GM19455 (cell line): ENCODE measurements around the gene PKNOX2.

Experiments
- ATAC-seq: cut with Tn5 transposase; IDR thresholded peaks from one replicate; pipeline ENCODE4 v1.9.1; 2021; ENCODE audit not compliant: unreplicated experiment

The PKNOX2 gene

DNA sequence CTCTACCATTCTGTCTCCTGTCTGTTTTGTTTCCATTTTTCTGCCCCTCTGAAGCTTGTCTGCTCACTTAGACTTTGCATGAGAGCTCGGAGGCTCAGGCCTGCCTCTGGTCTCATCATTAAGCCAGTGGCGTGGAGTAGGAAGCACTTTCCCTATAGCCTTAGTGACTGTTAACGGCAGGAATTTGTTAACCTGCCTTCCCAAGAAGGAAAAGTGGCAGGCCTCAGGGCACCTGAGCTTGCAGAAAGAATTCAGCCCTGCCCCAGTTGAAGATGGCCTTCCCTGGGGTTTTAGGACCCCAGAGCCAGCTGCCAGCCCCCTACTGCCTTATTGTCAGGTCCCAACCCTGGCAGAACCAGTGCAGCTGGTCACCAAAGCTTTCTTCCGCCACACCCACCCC, 93.2 kb downstream of the PKNOX2 start:
- no peak for ATAC-seq

DNA sequence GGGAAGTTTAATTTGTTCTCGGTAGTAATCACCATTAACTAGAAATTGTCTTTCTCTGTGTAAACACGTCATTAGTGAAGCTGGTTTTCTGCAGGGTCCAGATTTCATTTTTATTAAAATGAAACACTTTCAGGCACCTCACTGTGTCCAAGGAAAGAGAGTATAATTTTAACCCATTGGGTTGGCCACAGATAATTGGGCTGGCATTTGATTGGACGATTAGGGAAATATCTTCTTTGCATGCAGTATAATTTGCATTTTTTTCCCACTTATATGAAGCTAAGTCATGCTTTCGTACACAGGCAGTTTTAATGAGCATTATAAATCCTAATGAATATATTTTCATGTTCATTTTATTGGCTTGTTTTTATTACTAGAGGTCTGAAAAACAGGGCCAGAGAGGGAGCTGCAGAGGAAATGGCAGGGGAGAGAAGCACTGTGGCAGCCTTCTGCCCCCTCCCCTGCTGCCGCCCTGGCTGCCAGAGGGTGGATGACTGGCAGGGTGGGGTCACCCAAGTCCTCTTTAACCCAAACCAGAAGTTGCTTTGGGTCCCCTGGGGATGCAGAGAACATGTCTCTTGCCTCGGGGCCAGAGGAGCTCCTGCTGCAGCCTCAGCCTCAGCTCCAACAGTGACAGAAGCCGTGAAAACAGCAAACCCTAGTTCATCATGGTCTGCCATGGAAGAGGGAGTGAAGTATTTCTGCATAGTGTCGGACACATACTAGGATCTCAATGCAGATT, 93.9 kb downstream of the PKNOX2 start:
- ATAC-seq, result no peak

DNA sequence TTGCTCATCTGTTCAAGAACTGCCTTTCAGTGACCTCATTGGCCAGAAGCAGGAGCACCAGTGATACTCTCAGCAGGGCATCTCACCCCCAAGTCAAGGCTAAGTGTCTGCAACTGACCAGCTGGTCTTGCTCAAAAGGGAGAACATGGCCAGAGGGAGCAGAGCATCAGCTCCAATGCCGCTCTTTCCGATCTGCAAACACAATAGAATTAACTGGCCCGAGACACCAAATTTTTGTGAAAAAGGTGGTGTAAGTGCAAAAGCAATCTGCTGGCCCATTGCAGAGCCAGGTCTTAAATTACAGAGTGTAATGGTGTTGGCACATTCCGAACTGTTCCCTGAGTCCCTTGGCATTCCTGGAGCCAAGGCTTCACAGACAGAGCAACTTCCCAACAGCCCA, 97.0 kb downstream of the PKNOX2 start:
- ATAC-seq, result no peak

DNA sequence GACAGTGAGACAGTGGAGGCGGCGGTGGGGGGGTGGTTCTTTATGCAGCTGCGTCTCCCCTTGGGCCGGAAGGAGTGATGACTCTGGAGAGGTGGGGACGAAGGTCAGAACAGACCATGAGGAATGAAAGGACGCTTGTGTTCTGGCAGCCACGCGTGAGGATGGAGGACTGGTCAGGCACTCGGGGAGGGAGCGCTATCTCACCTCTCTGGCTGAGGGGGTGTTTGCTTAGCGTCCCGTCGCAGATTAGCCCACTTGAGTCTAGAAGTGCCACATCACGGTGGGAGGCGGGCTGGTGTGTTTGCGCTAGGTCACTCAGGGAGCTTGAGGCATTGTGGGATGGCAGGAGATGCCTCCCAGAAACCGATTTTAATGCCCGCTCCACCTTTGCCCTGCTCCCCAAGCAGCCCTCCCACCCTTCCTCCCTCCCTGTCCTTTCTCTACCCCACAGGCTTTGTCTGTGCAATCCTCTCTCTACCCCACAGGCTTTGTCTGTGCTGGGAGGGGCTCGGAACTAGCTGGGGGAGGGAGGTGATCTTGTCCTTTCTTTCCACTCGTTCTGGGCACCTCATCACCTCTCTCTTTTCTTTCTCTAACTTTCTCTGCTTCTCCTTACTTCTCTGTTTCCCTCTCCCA, 97.8 kb downstream of the PKNOX2 start:
- ATAC-seq, result no peak

DNA sequence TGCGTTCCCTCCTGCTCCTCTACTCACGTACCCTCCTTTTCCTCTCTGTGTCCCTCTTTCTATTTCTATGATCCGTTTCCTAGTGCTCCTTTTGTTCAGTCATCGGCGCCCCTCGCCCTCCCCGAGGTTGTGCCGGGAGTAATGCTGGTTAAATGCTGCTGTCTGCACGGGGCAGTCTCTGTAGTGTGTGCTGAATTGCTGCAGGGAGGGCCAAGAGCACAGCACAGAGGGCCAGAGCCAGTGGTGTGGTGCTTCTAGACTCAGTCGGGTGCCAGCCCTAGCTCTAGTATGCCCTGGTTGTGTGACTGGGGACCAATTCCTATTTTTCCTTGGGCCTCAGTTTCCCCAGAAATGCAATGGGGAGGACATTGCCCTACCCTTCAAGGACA, 98.3 kb downstream of the PKNOX2 start:
- ATAC-seq, result no peak

DNA sequence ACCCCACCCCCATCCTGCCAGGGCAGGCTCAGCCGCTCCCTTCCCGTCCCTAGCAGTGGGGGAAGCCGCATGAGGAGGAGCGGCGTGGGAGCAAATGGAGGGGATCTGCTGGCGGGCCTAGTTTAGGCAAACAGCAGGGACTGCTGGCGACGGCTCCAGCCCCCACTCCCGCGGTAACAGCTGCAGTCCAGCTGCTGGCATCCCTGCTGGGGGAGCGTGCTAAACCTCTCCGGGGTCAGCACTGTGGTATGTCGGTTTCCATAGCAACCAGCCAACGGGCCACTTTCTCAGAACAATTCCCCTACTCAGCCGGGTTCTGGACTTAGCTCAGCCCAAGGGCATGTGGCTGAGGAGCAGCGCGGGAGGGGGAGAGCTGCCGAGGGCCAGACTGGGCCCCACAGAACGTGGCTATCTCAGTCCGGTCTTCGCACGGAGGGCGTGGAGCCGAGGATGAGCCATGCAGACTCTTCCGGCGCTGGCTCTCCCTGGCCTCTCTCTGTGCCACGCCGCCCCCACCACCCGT, 98.8 kb downstream of the PKNOX2 start:
- ATAC-seq, result no peak

DNA sequence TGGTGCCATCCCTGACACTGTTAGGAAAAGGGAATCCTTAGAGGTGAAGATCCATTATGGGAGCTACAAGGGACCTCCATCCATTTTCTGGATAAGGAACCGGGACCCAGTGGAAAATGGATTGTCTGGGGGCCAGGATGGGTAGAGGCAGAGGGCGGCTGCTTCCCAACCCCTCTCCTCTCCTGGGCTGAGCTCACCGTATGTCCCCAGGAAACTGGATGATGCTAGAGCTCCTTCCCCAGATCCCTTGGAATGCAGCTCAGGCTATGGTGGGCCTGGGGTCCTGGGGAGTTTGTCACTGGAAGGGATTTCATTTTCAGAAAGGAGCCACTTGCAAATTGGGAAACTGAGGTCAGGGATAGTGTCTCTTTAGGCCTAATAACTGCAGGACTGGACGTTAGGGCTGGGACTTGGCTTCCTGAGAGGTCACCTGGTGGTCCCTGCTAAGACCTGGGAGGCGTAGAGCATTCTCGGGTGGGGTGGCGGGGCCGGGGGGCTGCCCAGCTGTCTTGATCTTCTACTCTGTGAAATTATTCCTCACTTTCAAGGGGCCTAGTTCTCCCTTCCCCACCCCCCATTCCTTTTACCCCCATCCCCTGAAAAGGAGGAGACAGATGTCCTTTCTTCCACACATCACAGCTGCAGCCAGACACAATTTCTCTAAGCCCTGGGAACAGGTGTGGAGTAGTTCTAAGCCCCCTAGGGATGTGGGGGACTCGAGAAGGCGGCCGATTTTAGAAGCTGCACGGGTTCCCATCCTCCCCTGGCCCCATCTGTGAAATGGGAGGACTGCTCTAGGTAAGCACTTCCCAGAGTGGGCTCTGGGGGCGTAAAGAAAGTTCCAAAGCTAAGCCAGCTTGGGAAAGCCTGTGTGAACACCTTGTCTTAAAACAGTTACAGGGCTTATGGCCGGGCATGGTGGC, 99.8 kb downstream of the PKNOX2 start:
- no peak for ATAC-seq

DNA sequence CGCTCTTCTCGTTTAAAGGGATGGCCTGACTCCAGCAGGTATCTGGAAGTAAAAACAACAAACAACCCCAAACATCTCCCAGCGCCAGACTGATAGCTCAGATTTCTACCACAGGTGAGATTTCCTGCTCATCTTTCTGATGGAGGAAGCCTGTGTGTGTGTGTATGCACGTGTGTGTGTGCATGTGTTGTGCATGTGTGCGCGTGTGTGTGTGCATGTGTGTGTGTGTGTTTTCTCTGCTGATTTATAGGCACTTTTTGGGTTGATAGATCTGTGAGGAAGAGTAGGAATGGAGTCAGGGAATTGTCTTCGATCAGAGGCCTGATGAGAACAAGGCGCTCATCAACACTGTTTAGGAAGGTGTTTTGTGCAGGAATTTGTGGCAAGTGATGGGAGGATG, 103.0 kb downstream of the PKNOX2 start:
- no peak for ATAC-seq

DNA sequence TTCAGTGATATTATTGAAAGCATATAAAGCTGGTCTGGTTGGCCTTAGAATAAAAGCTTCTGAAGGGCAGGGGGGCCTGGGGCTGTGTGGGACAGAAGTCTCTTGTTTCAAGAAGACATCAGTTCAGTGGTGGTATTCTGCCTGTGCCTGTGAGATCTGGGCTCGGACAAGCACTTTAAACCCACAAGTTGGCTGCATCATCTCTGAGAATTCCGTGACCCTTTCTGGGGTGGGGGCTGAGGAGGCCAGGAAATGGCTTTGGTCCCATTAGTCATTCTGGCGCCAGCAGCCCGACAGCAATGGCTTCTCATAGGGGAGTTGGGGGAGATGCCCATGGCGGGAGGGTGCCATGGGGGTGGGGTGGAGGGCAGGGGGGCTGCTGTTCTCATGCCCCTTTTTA, 104.1 kb downstream of the PKNOX2 start:
- ATAC-seq, result no peak

DNA sequence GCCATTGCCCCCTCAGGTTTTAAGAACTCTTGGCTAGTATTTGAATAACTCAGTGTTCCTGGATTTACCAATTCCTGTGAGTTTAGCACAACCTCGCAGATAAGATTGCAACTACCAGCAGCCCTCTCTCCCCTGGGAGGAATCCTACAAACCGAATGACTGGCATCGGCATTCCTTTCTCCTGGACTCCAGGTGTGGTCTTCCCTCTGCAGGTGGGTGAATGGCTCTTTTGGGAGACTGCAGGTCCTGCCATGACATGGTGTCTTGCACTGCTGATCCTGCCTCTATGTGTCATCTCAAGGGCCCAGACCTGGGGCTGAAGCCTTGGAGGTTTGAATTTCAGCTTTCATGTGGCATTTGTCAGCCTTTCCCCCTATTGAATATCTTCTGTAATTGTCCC, 105.6 kb downstream of the PKNOX2 start:
- ATAC-seq, result no peak

DNA sequence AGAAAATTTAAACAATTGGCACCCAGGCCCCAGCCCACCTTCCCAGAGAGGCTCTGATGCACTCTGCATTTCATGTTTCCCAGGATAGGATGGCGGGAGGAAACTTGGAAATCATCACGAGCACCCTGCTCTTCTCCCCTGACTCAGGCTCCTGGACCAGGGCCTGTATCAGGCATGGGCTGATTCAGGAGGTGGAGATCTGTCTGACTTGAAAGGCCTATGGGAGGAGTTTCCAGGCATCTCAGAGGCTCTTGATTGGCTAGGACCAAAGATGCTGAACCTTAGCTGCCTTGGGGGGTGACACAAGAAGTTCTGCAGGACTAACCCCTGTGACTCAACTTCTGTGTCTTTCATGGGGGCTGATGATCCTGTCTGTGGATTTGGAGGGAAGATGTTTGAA, 106.2 kb downstream of the PKNOX2 start:
- no peak for ATAC-seq

DNA sequence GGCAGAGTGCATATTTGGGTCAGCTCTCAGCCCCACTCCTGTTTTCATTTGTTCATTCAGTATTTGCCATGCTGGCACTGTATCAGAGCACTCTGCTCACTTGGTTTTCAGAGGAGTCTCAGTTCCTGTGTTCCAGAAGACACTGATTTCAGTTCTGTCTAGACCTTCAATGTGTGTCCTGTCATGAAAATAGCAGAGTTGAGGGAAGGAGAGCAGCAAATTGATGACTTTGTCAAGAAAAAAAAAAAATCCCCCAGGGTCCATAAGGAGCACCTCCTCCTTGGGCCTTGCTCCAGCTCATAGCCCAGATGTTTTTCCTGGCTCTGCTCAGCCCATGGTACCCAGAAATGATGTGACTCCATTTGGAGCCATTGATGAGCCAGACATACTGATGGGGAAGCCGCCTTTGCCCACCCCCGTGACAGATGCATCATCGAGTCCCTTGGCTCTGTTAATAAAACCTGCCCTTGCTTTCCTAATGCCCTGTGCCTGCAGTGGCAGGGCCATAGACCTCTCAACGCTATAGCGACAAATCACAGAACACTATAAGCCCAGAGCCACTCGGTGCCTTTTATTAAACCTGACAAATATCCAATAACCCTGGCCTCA, 107.0 kb downstream of the PKNOX2 start:
- ATAC-seq, result no peak

DNA sequence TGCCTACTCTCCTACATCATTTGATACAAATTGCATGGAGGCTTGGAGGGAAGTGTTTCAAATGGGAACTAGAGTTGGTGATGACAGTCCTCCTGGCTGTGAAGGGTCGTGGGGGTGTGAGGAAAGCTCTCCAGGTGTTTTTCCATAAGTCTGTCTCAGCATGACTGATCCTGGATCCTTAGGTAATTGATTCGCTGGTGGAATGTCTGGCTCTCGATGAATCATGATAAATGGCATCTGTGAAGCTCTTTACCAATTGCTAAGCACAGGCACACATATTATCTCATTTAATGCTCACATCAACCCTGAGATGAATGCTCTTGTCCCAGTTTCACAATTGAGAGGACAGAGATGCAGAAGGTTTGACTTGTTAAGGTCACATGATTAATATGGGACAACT, 107.5 kb downstream of the PKNOX2 start:
- no peak for ATAC-seq

DNA sequence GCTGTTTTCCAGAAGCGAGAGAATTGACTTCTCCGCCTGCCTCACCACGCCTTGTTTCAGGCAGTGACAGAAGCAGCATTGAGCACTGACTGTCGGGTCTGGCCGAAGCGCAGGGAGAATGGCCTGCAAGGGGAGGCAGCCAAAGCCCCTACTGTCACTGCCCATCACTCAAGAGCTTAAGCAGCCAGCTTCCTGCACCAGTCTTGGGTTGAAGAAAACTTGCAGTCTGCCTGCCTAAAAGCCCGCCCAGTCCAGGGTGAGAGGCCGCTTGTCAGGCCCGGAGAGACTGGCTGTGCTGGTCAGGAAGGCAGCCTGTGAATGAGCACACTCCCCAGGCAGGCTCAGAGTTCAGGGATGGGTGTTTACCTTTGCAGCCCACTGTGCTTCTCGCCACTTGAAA, 108.3 kb downstream of the PKNOX2 start:
- ATAC-seq, result no peak

DNA sequence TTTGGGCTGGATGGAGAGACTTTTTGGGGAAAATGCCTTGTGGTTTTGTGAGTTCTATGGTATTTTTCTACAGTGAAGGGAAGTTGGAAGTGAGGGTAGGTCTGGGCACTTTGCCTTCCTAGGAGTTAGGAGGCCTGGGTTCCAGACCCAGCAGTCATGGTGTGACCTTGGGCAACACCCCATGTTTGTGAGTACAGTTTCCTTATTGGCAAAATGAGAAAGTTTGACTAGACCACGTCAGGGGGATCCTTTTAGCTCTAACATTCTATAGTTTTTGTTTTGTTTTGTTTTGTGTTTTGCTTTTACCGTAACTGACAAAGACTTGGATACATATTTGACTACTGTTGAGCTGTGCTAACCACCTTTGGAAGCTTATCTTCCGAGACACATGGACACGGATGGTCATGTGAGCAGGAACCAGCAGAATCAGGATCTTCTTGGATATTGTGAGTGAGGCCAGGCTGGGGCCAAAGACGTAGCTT, 109.0 kb downstream of the PKNOX2 start:
- ATAC-seq, result no peak

DNA sequence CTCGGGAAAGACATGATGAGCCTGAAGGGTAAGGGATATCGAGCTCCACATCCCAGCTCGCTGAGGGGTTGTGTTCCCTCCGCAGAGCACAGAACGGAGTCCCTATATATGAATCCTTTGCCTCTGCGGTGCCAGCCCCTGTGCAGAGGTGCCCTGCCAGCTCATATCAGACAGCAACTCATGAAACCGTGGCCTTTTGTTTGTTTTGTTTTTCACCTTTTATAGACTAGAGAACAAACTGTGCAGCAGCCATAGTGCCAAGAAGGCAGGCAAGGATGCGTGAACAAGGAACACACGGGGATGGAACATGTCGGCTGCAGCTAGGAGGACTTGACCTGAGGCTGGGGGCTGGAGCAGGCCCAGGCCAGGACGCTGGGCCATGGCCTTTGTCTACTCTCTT, 109.8 kb downstream of the PKNOX2 start:
- no peak for ATAC-seq

DNA sequence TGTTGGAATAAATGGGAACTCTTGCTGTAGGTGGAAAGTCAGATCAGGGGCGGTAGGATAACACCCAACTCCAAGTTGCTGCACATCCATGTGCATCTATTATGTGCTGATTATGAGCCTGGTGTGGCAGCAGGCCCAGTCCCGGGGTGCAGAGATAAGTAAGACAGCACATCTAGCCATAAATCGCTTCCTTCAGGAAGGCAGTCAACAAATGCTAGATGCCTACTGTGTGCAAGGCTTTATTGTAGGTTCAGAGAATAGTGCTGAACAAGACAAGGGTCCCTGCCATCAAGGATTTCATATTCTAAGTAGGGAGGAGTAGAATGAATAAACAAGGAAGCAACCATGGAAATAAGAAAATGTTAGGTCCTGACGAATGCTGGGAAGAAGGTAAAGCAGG, 110.2 kb downstream of the PKNOX2 start:
- ATAC-seq, result no peak

DNA sequence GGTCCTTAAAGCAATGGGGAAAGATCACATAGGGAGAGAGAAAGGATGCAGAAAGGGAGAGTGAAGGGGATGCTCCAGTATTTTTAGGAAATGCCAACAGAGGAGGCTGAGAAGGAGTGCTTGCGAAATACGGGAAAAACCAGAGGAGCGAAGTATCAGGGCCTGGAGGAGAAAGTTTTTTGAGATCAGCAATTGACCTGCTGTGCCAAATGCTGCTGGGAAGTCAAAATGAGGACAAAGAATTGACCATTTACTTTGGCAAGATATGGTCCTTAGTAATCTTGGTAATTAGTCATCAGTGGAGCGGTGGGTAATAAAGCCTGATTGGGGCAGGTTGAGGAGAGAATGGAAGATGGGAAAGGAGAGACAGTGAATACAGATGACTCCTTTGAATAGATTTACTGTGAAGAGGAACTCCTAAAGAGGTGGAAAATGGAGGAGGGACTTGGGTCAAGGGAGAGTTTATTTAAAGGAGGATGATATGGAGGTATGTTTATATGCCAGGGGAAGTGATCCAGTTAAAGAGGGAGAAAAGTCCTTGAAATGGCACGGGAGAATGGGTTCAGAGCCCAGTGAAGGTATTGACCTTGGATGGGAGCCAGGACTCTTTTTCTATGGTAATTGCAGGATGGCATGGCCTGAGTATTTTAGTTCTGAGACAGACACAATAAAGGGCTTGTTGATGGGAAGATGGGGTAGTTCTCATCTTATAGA, 111.5 kb downstream of the PKNOX2 start:
- no peak for ATAC-seq

DNA sequence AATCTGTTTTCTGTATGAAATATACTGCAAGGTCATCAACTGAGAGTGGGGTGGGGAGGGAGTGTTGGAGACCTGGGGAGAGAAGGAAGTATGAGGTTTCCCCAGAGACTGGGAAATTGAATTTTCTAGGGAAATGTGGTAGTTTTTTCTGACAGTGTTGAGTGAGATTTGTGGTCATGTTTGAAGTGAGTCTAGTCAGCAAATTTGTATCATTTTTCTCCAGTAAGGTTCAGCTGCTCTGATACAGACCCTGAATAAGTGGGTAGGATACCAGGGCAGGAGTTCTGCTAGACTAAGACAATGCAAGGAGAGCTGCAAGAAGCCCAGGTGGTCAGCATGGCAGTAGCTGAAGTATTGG, 112.0 kb downstream of the PKNOX2 start:
- ATAC-seq, result no peak

DNA sequence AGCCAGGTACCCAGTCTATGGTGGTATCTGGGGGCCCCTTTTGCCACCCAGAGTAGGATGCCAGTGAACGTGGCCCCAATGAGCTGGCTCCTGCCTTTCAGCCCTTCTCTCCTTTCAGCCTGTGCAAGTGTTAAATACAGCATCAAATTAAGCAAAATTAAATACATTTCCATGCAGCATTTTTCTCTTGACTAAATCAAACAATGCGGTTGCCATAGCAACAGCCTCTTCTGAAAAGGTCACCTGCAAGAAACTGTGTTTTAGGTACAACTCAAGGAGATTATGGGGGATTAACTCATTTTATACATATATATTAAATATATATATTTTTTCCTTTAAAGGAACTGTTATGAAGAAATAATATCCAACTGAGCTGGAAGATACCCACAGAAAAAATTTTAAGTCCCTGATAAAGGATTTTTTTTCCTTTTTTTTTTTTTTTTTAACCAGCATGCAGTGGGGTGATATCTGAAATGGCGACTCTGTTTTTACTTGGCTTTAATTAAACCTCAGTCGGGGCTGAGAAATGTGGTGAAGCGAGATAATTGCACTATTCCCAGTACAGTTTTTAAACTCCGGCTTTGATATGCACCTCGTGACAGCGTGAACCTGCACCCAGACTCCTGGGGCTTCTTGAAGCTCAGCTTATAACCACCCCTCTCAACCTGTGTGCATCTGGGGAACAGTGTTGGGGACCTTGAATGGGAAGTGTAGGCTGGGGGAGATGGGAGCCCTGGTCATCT, 115.3 kb downstream of the PKNOX2 start:
- ATAC-seq, result no peak
